Astrocyte (in vitro differentiated cells and primary cell): ENCODE measurements around the gene SIPA1. TPM values are rescaled to one million over a fixed set of nuclear protein-coding genes. Genes with fewer than 3 reads are reported as not detected.
A peak's percentile ranks its signal among the peaks of the same experiment; 100 is the strongest.

Experiments used
- DNase-seq: peaks from one replicate; pipeline ENCODE4 v3.0.0-alpha.2; 2010; ENCODE audit warnings: low read depth
- FAIRE-seq: peaks from 2 replicates; lab custom pipeline; 2011; peaks lifted over from hg19 to GRCh38; lab: Jason Lieb, UNC
- H2AFZ ChIP-seq: 2 replicates; pipeline ENCODE4 v1.6.0; 2012; ENCODE audit warnings: low read depth, low read length, inconsistent platforms
- H3K27ac ChIP-seq: 2 replicates; pipeline ENCODE4 v1.5.1; 2011; ENCODE audit warnings: low read depth, low read length, inconsistent platforms
- H3K27me3 ChIP-seq: 2 replicates; pipeline ENCODE4 v1.6.0; 2011; ENCODE audit warnings: low read length, inconsistent platforms; ENCODE audit not compliant: insufficient read depth
- H3K36me3 ChIP-seq: 2 replicates; pipeline ENCODE4 v1.5.1; 2011; ENCODE audit warnings: low read length, inconsistent platforms; ENCODE audit not compliant: insufficient read depth
- H3K4me1 ChIP-seq: 2 replicates; pipeline ENCODE4 v1.5.1; 2011; ENCODE audit warnings: low read length, inconsistent platforms; ENCODE audit not compliant: insufficient read depth
- H3K4me2 ChIP-seq: 2 replicates; pipeline ENCODE4 v1.6.0; 2012; ENCODE audit warnings: low read length, inconsistent platforms
- H3K4me3 ChIP-seq: 2 replicates; pipeline ENCODE4 v1.5.1; 2011; ENCODE audit warnings: low read depth, mild to moderate bottlenecking, low read length, inconsistent platforms; ENCODE audit not compliant: insufficient read depth
- H3K79me2 ChIP-seq: 2 replicates; pipeline ENCODE4 v1.6.0; 2012; ENCODE audit warnings: mild to moderate bottlenecking, low read length, inconsistent platforms; ENCODE audit not compliant: insufficient read depth
- H3K9ac ChIP-seq: 2 replicates; pipeline ENCODE4 v1.6.0; 2012; ENCODE audit warnings: mild to moderate bottlenecking, low read length, inconsistent platforms
- H3K9me3 ChIP-seq: 2 replicates; pipeline ENCODE4 v1.5.1; 2012; ENCODE audit warnings: low read depth, mild to moderate bottlenecking, low read length, inconsistent platforms; ENCODE audit not compliant: insufficient read depth
- H4K20me1 ChIP-seq: 2 replicates; pipeline ENCODE4 v1.6.0; 2012; ENCODE audit warnings: low read length, inconsistent platforms; ENCODE audit not compliant: insufficient read depth
- H3K27ac Mint-ChIP-seq: one replicate; pipeline ENCODE4 v1.8.0; 2021; ENCODE audit warnings: mild to moderate bottlenecking, mixed read lengths; ENCODE audit not compliant: unreplicated experiment
- H3K27me3 Mint-ChIP-seq: one replicate; pipeline ENCODE4 v1.8.0; 2021; ENCODE audit warnings: low read depth, mixed read lengths; ENCODE audit not compliant: unreplicated experiment
- H3K36me3 Mint-ChIP-seq: one replicate; pipeline ENCODE4 v1.8.0; 2021; ENCODE audit warnings: low read depth, mixed read lengths; ENCODE audit not compliant: unreplicated experiment
- H3K4me1 Mint-ChIP-seq: one replicate; pipeline ENCODE4 v1.8.0; 2021; ENCODE audit warnings: low read depth, mixed read lengths; ENCODE audit not compliant: unreplicated experiment
- H3K4me3 Mint-ChIP-seq: one replicate; pipeline ENCODE4 v1.8.0; 2021; ENCODE audit warnings: mild to moderate bottlenecking, moderate library complexity, mixed read lengths; ENCODE audit not compliant: unreplicated experiment
- H3K9me3 Mint-ChIP-seq: one replicate; pipeline ENCODE4 v1.8.0; 2021; ENCODE audit warnings: mild to moderate bottlenecking, mixed read lengths; ENCODE audit not compliant: unreplicated experiment
- CTCF ChIP-seq: IDR thresholded peaks from 2 replicates; pipeline ENCODE4 v1.5.1; 2011; ENCODE audit warnings: low read depth, mild to moderate bottlenecking, inconsistent platforms, low read length, moderate library complexity; ENCODE audit not compliant: insufficient read depth
- EZH2 ChIP-seq: IDR thresholded peaks from 2 replicates; pipeline ENCODE4 v1.6.1; 2012; ENCODE audit warnings: mild to moderate bottlenecking, low read length, inconsistent platforms; ENCODE audit not compliant: insufficient read depth
- total RNA-seq: library from RNA; stranded (reverse); gene quantifications from 2 replicates; pipeline ENCODE4 v1.2.1, GENCODE V29; 2021

The SIPA1 gene
- total RNA-seq, 1 donor from 2014 or later: 26.7 TPM

- H3K36me3 Mint-ChIP-seq: peaks cover 12% of the 10 kb centered on the region
- H3K9me3 Mint-ChIP-seq: peaks cover 3% of the 10 kb centered on the region
- no peak for TF ChIP-seq EZH2
- no peak for TF ChIP-seq CTCF
- Histone ChIP-seq H3K27me3 (no peaks in the 10 kb centered on the region), H3K79me2 (peaks cover 21% of the 10 kb centered on the region), H3K36me3 (peaks cover 5% of the 10 kb centered on the region), H3K9me3 (no peaks in the 10 kb centered on the region), H3K9ac (no peak overlapping the region), H3K27ac (no peak overlapping the region), H4K20me1 (peaks cover 29% of the 10 kb centered on the region), H3K4me3 (no peak overlapping the region), H3K4me2 (peak overlapping the region; percentile 64), H2AFZ (no peak overlapping the region), H3K4me1 (peaks cover 30% of the 10 kb centered on the region)
- FAIRE-seq (no peak), DNase-seq (no peak)
- peaks cover 20% of the 10 kb centered on the region for H3K4me1 Mint-ChIP-seq
- H3K27me3 Mint-ChIP-seq: no peaks in the 10 kb centered on the region
- no peak overlapping the region for H3K27ac Mint-ChIP-seq
- no peak overlapping the region for H3K4me3 Mint-ChIP-seq
These were observed 3.6 kb downstream of the SIPA1 start for GRCh38 chr11:65641297-65642013.

GRCh38 chr11:65642014-65642671, 4.2 kb downstream of the SIPA1 start:
- H3K9me3 Mint-ChIP-seq: peaks cover 3% of the 10 kb centered on the region
- no peak overlapping the region for H3K27ac ChIP-seq
- H3K36me3 Mint-ChIP-seq: peaks cover 12% of the 10 kb centered on the region
- no peak overlapping the region for H3K27ac Mint-ChIP-seq
- H3K9me3 ChIP-seq: no peaks in the 10 kb centered on the region
- no peaks in the 10 kb centered on the region for H3K36me3 ChIP-seq
- H3K4me3 ChIP-seq: no peak overlapping the region
- peaks cover 21% of the 10 kb centered on the region for H3K79me2 ChIP-seq
- FAIRE-seq (no peak), DNase-seq (no peak)
- H3K9ac ChIP-seq: no peak overlapping the region
- peaks cover 20% of the 10 kb centered on the region for H3K4me1 Mint-ChIP-seq
- H4K20me1 ChIP-seq: peaks cover 22% of the 10 kb centered on the region
- no peak for TF ChIP-seq EZH2
- TF ChIP-seq CTCF: no peak
- peaks cover 25% of the 10 kb centered on the region for H3K4me1 ChIP-seq
- peak overlapping the region; percentile 10 for H2AFZ ChIP-seq
- no peaks in the 10 kb centered on the region for H3K27me3 Mint-ChIP-seq
- no peaks in the 10 kb centered on the region for H3K27me3 ChIP-seq
- peak overlapping the region; percentile 64 for H3K4me2 ChIP-seq
- peak overlapping the region; percentile 34 for H3K4me3 Mint-ChIP-seq

- no peak overlapping the region for H2AFZ ChIP-seq
- no peak overlapping the region for H3K27ac ChIP-seq
- no peak overlapping the region for H3K4me3 ChIP-seq
- Mint-ChIP-seq H3K9me3 (peaks cover 3% of the 10 kb centered on the region), H3K27ac (peak overlapping the region; percentile 80), H3K4me1 (peaks cover 17% of the 10 kb centered on the region), H3K4me3 (no peak overlapping the region), H3K36me3 (peaks cover 14% of the 10 kb centered on the region), H3K27me3 (no peaks in the 10 kb centered on the region)
- H3K9ac ChIP-seq: no peak overlapping the region
- H3K9me3 ChIP-seq: no peaks in the 10 kb centered on the region
- H3K79me2 ChIP-seq: peaks cover 13% of the 10 kb centered on the region
- FAIRE-seq: no peak
- H3K27me3 ChIP-seq: no peaks in the 10 kb centered on the region
- H4K20me1 ChIP-seq: peaks cover 13% of the 10 kb centered on the region
- DNase-seq: no peak
- no peaks in the 10 kb centered on the region for H3K36me3 ChIP-seq
- peaks cover 12% of the 10 kb centered on the region for H3K4me1 ChIP-seq
- H3K4me2 ChIP-seq: peak overlapping the region; percentile 14
- TF ChIP-seq CTCF (no peak), EZH2 (no peak)
These were observed 6.1 kb downstream of the SIPA1 start for GRCh38 chr11:65643971-65644370.
